OCI-LY7 (cell line): ENCODE data around the gene KL.

Source experiments
- EZH2phosphoT487 ChIP-seq: fragments of 200-600 bp; sonication (generic); IDR thresholded peaks from 2 replicates; pipeline ENCODE4 v1.6.1; 2018; ENCODE audit warnings: low read depth, borderline replicate concordance, mild to moderate bottlenecking, mixed run types, antibody characterized with exemption, low read length, moderate library complexity, mixed read lengths
- TF ChIP-seq, protein P1 (sequence below): fragments of 200-600 bp; sonication (generic); conservative IDR thresholded peaks from 2 replicates; pipeline ENCODE4 v1.5.1; 2014; ENCODE audit warnings: mild to moderate bottlenecking, antibody characterized with exemption, low read length, moderate library complexity, mixed read lengths

DNA sequence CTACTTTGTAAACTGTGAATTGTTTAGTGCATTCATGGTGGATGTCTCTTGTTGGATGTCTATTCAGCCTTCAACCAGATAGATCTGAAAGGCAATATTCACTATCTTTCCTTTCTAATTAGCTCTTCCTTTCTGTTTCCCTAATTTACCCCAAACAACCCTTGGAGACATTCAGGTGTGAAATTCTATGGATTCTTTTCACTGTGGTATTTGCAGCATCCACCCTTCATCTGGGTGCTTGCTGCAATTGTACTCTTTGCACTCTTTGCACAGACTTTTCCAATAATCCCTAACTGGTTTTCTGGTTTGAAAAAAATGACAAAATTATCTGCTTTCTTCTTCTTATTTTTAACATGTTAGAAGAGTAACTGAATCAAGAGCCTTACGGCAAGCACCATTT is 56.5 kb downstream of the KL start:
- TF ChIP-seq, protein P1, sequence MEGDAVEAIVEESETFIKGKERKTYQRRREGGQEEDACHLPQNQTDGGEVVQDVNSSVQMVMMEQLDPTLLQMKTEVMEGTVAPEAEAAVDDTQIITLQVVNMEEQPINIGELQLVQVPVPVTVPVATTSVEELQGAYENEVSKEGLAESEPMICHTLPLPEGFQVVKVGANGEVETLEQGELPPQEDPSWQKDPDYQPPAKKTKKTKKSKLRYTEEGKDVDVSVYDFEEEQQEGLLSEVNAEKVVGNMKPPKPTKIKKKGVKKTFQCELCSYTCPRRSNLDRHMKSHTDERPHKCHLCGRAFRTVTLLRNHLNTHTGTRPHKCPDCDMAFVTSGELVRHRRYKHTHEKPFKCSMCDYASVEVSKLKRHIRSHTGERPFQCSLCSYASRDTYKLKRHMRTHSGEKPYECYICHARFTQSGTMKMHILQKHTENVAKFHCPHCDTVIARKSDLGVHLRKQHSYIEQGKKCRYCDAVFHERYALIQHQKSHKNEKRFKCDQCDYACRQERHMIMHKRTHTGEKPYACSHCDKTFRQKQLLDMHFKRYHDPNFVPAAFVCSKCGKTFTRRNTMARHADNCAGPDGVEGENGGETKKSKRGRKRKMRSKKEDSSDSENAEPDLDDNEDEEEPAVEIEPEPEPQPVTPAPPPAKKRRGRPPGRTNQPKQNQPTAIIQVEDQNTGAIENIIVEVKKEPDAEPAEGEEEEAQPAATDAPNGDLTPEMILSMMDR = no peak
- TF ChIP-seq EZH2phosphoT487 = no peak
